PFSK-1 (cell line): ENCODE data around the gene DNAAF5.

Source experiments
- SIN3A ChIP-seq: IDR thresholded peaks from 2 replicates; pipeline ENCODE4 v1.6.1; 2012; ENCODE audit warnings: mild to moderate bottlenecking, low read length, moderate library complexity, borderline replicate concordance; ENCODE audit not compliant: insufficient read depth
- TAF1 ChIP-seq: IDR thresholded peaks from 2 replicates; pipeline ENCODE4 v1.6.1; 2012; ENCODE audit warnings: low read length, control low read depth, borderline replicate concordance; ENCODE audit not compliant: insufficient read depth
- TF ChIP-seq, protein P1 (sequence below), 2 experiments: IDR thresholded peaks; 2 replicates each; pipeline versions ENCODE4 v1.6.1 to v1.8.0; 2011 to 2012; ENCODE audit warnings: low read depth in 2 of 2, low read length in 2 of 2, control low read depth in 1 of 2, inconsistent platforms in 1 of 2, mild to moderate bottlenecking in 1 of 2, moderate library complexity in 1 of 2; ENCODE audit not compliant: insufficient read depth in 1 of 2

DNA sequence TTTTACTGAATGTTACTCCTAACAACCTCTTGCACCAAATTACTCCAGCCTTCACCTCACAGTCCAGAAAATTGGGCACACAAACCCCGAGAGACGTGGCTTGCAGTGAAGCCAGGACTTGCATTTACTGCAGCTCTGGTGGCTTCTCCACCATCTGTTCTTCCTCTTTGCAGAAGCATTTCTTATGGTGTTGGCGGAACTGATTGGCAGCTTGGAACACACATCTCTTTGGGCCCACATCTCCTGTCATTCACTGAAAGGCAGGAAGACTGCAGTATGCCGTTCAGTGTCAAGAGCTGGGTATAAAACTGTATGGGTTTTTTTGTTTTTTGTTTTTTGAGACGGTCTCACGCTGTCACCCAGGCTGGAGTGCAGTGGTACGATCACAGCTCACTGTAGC, 38.9 kb downstream of the DNAAF5 start:
- no peak for TF ChIP-seq TAF1
- TF ChIP-seq, protein P1, sequence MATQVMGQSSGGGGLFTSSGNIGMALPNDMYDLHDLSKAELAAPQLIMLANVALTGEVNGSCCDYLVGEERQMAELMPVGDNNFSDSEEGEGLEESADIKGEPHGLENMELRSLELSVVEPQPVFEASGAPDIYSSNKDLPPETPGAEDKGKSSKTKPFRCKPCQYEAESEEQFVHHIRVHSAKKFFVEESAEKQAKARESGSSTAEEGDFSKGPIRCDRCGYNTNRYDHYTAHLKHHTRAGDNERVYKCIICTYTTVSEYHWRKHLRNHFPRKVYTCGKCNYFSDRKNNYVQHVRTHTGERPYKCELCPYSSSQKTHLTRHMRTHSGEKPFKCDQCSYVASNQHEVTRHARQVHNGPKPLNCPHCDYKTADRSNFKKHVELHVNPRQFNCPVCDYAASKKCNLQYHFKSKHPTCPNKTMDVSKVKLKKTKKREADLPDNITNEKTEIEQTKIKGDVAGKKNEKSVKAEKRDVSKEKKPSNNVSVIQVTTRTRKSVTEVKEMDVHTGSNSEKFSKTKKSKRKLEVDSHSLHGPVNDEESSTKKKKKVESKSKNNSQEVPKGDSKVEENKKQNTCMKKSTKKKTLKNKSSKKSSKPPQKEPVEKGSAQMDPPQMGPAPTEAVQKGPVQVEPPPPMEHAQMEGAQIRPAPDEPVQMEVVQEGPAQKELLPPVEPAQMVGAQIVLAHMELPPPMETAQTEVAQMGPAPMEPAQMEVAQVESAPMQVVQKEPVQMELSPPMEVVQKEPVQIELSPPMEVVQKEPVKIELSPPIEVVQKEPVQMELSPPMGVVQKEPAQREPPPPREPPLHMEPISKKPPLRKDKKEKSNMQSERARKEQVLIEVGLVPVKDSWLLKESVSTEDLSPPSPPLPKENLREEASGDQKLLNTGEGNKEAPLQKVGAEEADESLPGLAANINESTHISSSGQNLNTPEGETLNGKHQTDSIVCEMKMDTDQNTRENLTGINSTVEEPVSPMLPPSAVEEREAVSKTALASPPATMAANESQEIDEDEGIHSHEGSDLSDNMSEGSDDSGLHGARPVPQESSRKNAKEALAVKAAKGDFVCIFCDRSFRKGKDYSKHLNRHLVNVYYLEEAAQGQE (IDR thresholded peaks at IDR 0.05; ENCODE audit: insufficient read depth in 1 of 2, low read depth in 2 of 2, low read length in 2 of 2) = no peak
- no peak for TF ChIP-seq SIN3A
